MM.1S (cell line): Measurements from ENCODE around the gene BCL11A.

Experiments used
- DNase-seq: peaks from one replicate; pipeline ENCODE4 v3.0.0-alpha.2; 2015
- H2AFZ ChIP-seq: fragments of 300-600 bp; sonication (generic); 2 replicates; pipeline ENCODE4 v1.6.0; 2016; ENCODE audit warnings: antibody characterized with exemption, low read length
- H3F3A ChIP-seq: fragments of 300-600 bp; sonication (generic); 2 replicates; pipeline ENCODE4 v1.6.1; 2016; ENCODE audit warnings: mild to moderate bottlenecking, antibody characterized with exemption, low read length, moderate library complexity, mixed read lengths; ENCODE audit not compliant: insufficient read depth
- H3K27ac ChIP-seq: fragments of 300-600 bp; sonication (generic); 2 replicates; pipeline ENCODE4 v1.5.1; 2016; ENCODE audit warnings: mild to moderate bottlenecking, low read length
- H3K27me3 ChIP-seq: fragments of 300-600 bp; sonication (generic); replicated peaks from 2 replicates; pipeline ENCODE4 v1.6.0; 2016; ENCODE audit warnings: low read length; ENCODE audit not compliant: insufficient read depth
- H3K36me3 ChIP-seq: fragments of 300-600 bp; sonication (generic); replicated peaks from 2 replicates; pipeline ENCODE4 v1.6.1; 2016; ENCODE audit warnings: mild to moderate bottlenecking, low read length, mixed read lengths; ENCODE audit not compliant: insufficient read depth
- H3K4me1 ChIP-seq: fragments of 300-600 bp; sonication (generic); 2 replicates; pipeline ENCODE4 v1.6.1; 2016; ENCODE audit warnings: low read length, mixed read lengths
- H3K4me2 ChIP-seq: fragments of 300-600 bp; sonication (generic); 2 replicates; pipeline ENCODE4 v1.6.0; 2016; ENCODE audit warnings: low read depth, low read length
- H3K4me3 ChIP-seq: fragments of 300-600 bp; sonication (generic); 2 replicates; pipeline ENCODE4 v1.5.1; 2016; ENCODE audit warnings: low read length, mixed read lengths
- H3K79me2 ChIP-seq: fragments of 300-600 bp; sonication (generic); 2 replicates; pipeline ENCODE4 v1.6.1; 2016; ENCODE audit warnings: mixed run types, low read length, mixed read lengths
- H3K9ac ChIP-seq: fragments of 300-600 bp; sonication (generic); 2 replicates; pipeline ENCODE4 v1.6.1; 2016; ENCODE audit warnings: low read length, mixed read lengths
- H3K9me2 ChIP-seq: fragments of 300-600 bp; sonication (generic); replicated peaks from 2 replicates; pipeline ENCODE4 v1.6.1; 2016; ENCODE audit warnings: mild to moderate bottlenecking, low read length, mixed read lengths; ENCODE audit not compliant: insufficient read depth
- H3K9me3 ChIP-seq: fragments of 300-600 bp; sonication (generic); replicated peaks from 2 replicates; pipeline ENCODE4 v1.6.1; 2016; ENCODE audit warnings: mild to moderate bottlenecking, low read length, mixed read lengths; ENCODE audit not compliant: insufficient read depth
- H4K20me1 ChIP-seq: fragments of 300-600 bp; sonication (generic); 2 replicates; pipeline ENCODE4 v1.6.1; 2016; ENCODE audit warnings: mild to moderate bottlenecking, low read length, moderate library complexity, mixed read lengths; ENCODE audit not compliant: insufficient read depth
- CTCF ChIP-seq: fragments of 300-600 bp; sonication (generic); IDR thresholded peaks from 2 replicates; pipeline ENCODE4 v1.5.1; 2016; ENCODE audit warnings: antibody characterized with exemption, low read length, mixed read lengths
- EZH2 ChIP-seq: fragments of 300-600 bp; sonication (generic); optimal IDR thresholded peaks from 2 replicates; pipeline ENCODE3; 2017; ENCODE audit warnings: low read depth, mild to moderate bottlenecking, antibody characterized with exemption, low read length, mixed read lengths
- EZH2phosphoT487 ChIP-seq: fragments of 300-600 bp; sonication (generic); IDR thresholded peaks from 2 replicates; pipeline ENCODE4 v1.6.1; 2018; ENCODE audit warnings: antibody characterized with exemption, low read length

Gene BCL11A

DNA sequence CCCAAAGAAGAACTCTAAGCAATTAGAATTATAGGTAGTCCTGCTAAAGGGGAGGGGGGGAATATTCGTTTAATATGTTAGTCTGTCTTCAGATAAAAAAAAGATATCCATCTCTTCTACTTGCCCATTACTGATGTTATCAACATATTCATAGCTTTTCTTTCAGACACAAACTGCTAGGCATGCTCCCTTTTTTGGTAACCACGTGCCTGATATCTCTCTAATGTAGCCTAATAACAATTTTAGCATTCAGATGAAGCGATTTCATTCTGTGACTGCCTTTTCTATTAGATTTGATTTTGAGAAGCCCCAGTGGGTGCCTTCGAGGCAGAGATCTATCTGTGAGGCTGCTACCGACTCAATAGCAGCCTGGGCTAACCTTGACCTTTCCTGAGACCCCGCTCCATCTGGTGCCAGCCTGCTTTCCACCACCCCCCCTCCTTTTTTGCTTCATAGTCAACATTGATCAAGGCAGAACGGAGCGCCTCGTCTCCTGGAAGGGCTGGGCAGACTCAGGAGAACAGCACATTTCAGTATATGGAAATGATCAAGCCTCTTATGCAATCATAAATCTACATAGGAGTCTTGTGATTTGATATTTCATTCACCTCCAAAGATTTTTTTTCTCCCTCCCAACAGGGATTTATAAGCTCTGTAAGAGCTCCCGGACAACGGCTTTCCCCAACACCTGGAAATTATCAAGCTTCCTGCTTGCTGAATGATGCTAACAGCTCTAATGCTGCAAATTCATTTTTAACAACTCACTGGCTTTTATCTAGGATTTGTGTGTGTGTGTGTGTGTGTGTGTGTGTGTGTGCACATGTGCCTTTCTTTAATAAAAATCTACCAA is 14.7 kb upstream of the BCL11A start:
- Histone ChIP-seq H3K27me3 (0 out of 2 replicates have a peak, but pooled peaks cover 7% of the 10 kb centered on the region), H3K9me3 (no peaks in the 10 kb centered on the region), H3K4me2 (no peak overlapping the region), H3K9me2 (no peaks in the 10 kb centered on the region), H3F3A (no peaks in the 10 kb centered on the region), H3K9ac (no peak overlapping the region), H3K27ac (no peak overlapping the region), H2AFZ (no peak overlapping the region), H3K36me3 (no peaks in the 10 kb centered on the region), H3K4me3 (no peak overlapping the region), H3K79me2 (no peaks in the 10 kb centered on the region), H4K20me1 (no peaks in the 10 kb centered on the region), H3K4me1 (peaks cover 6% of the 10 kb centered on the region; the same call in 1 of the 2 replicates)
- TF ChIP-seq EZH2phosphoT487 = no peak
- no peak for TF ChIP-seq EZH2
- no peak for TF ChIP-seq CTCF
- DNase-seq = no peak

- Histone ChIP-seq H3K27me3 (0 out of 2 replicates have a peak, but pooled peaks cover 7% of the 10 kb centered on the region), H4K20me1 (no peaks in the 10 kb centered on the region), H3K27ac (no peak overlapping the region), H3K79me2 (no peaks in the 10 kb centered on the region), H3K4me3 (no peak overlapping the region), H2AFZ (no peak overlapping the region), H3K9me2 (no peaks in the 10 kb centered on the region), H3K4me1 (peaks cover 6% of the 10 kb centered on the region; the same call in 1 of the 2 replicates), H3K4me2 (no peak overlapping the region), H3F3A (no peaks in the 10 kb centered on the region), H3K36me3 (no peaks in the 10 kb centered on the region), H3K9me3 (no peaks in the 10 kb centered on the region), H3K9ac (no peak overlapping the region)
- DNase-seq = no peak
- TF ChIP-seq CTCF (no peak), EZH2phosphoT487 (no peak), EZH2 (no peak)
Measured at GRCh38 chr2:60567096-60567495, 13.6 kb upstream of the BCL11A start.

GRCh38 chr2:60565472-60565871 is 12.0 kb upstream of the BCL11A start:
- Histone ChIP-seq H3K4me1 (peaks cover 6% of the 10 kb centered on the region; the same call in 1 of the 2 replicates), H3K27me3 (0 out of 2 replicates have a peak, but pooled peaks cover 7% of the 10 kb centered on the region), H4K20me1 (no peaks in the 10 kb centered on the region), H3F3A (no peaks in the 10 kb centered on the region), H3K9me3 (no peaks in the 10 kb centered on the region), H3K4me2 (no peak overlapping the region), H3K4me3 (no peak overlapping the region), H3K9ac (no peak overlapping the region), H2AFZ (no peak overlapping the region), H3K79me2 (no peaks in the 10 kb centered on the region), H3K9me2 (no peaks in the 10 kb centered on the region), H3K36me3 (no peaks in the 10 kb centered on the region), H3K27ac (no peak overlapping the region)
- TF ChIP-seq EZH2phosphoT487 (no peak), EZH2 (no peak), CTCF (peak; percentile 43)
- DNase-seq = peak; percentile 62
